Stimulated activated CD4-positive, alpha-beta T cell treated with anti-CD3 and anti-CD28 coated beads, Interleukin-2, amount 100 ng/mL, for 48 hours (primary cell): Measurements from ENCODE around the gene ADPRHL1.

Experiments used
- DNase-seq, 2 donors: peaks; one replicate each; pipeline ENCODE4 v3.0.0-alpha.2; 2020

The ADPRHL1 gene

GRCh38 chr13:113414335-113414734 lies 39.0 kb downstream of the ADPRHL1 start:
- no peak for DNase-seq

GRCh38 chr13:113413898-113414282 lies 39.4 kb downstream of the ADPRHL1 start:
- no peak for DNase-seq

- DNase-seq: no peak
Observed at GRCh38 chr13:113413178-113413897, 40.0 kb downstream of the ADPRHL1 start.

- no peak for DNase-seq
Observed at GRCh38 chr13:113412440-113412839, 40.8 kb downstream of the ADPRHL1 start.

- DNase-seq: no peak
Observed at GRCh38 chr13:113411216-113412023, 41.9 kb downstream of the ADPRHL1 start.

GRCh38 chr13:113410472-113411201 lies 42.7 kb downstream of the ADPRHL1 start:
- DNase-seq: no peak

- DNase-seq: no peak
Observed at GRCh38 chr13:113408562-113408961, 44.7 kb downstream of the ADPRHL1 start.

GRCh38 chr13:113407531-113408393 lies 45.5 kb downstream of the ADPRHL1 start:
- no peak for DNase-seq

GRCh38 chr13:113407103-113407530 lies 46.2 kb downstream of the ADPRHL1 start:
- no peak for DNase-seq

- no peak for DNase-seq
Observed at GRCh38 chr13:113406321-113407102, 46.8 kb downstream of the ADPRHL1 start.

- DNase-seq: no peak
Observed at GRCh38 chr13:113405481-113406300, 47.6 kb downstream of the ADPRHL1 start.

- DNase-seq: no peak
Observed at GRCh38 chr13:113404723-113405471, 48.4 kb downstream of the ADPRHL1 start.

- no peak for DNase-seq
Observed at GRCh38 chr13:113404366-113404722, 48.9 kb downstream of the ADPRHL1 start.

GRCh38 chr13:113403255-113404104 lies 49.8 kb downstream of the ADPRHL1 start:
- DNase-seq: no peak

- DNase-seq: no peak
Observed at GRCh38 chr13:113402471-113403254, 50.6 kb downstream of the ADPRHL1 start.

- DNase-seq: no peak
Observed at GRCh38 chr13:113401452-113402415, 51.6 kb downstream of the ADPRHL1 start.
